ENCODE data around the gene IL2RA.

DNA sequence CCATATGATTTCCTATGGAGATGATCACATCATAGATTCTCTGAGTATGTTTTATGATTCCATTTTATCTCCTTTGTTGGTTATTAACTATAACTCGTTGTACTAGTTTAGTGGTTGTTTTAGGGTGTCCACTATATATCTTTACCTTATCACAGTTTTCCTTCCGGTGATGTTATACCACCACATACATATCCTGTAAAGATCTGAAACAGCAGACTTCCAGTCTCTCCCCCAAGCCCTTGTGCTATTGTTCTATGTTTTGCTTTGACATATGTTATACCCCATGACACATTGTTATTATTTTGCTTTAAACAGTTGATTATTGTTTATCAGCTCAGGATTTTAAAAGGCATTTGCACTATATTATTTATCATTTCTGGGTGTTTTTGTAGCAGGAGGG is 92.1 kb downstream of the IL2RA start:
- TF ChIP-seq EZH2 (IDR thresholded peaks at IDR 0.05) (no peak), POLR2AphosphoS5 (IDR thresholded peaks at IDR 0.05; ENCODE audit: borderline replicate concordance, low read depth, low read length) (no peak)
